Suprapubic skin (tissue), 4 donors: ENCODE data around the gene DENND2A. TPM values are rescaled to one million over a fixed set of nuclear protein-coding genes. Genes with fewer than 3 reads are reported as not detected.
A peak's percentile ranks its signal among the peaks of the same experiment; 100 is the strongest.
"Not testable (repeated sequence)": the region's sequence is repeated elsewhere in the genome, so short reads cannot be mapped to it uniquely, and the experiment has no call there.

Experiments used
- DNase-seq, 2 donors: peaks; one replicate each; pipeline ENCODE4 v3.0.0-alpha.2; 2019; ENCODE audit warnings: low spot score in 2 of 2
- H3K27ac ChIP-seq: fragments of 200-600 bp; sonication (generic); one replicate; pipeline ENCODE4 v1.5.1; 2019
- H3K27me3 ChIP-seq: fragments of 200-600 bp; sonication (generic); one replicate; pipeline ENCODE4 v1.5.1; 2019
- H3K36me3 ChIP-seq: fragments of 200-600 bp; sonication (generic); one replicate; pipeline ENCODE4 v1.5.1; 2019
- H3K4me1 ChIP-seq: fragments of 200-600 bp; sonication (generic); one replicate; pipeline ENCODE4 v1.5.1; 2019
- H3K4me3 ChIP-seq: fragments of 200-600 bp; sonication (generic); one replicate; pipeline ENCODE4 v1.5.1; 2019; ENCODE audit warnings: mild to moderate bottlenecking
- H3K9me3 ChIP-seq: fragments of 200-600 bp; sonication (generic); one replicate; pipeline ENCODE4 v1.5.1; 2019
- EP300 ChIP-seq: sonication (generic); formaldehyde crosslinking; IDR thresholded peaks from one replicate; pipeline ENCODE4 v1.6.1; 2017; ENCODE audit warnings: antibody characterized with exemption
- POLR2A ChIP-seq, 2 donors: fragments of 450-650 bp; IDR thresholded peaks; one replicate each; pipeline ENCODE4 v1.6.1; 2017; ENCODE audit warnings: antibody characterized with exemption in 2 of 2, mild to moderate bottlenecking in 2 of 2, moderate library complexity in 2 of 2
- POLR2AphosphoS5 ChIP-seq, 3 donors: sonication (generic); formaldehyde crosslinking; IDR thresholded peaks; one replicate each; pipeline ENCODE4 v1.6.1; 2017; ENCODE audit warnings: antibody characterized with exemption in 3 of 3
- WGBS: methylation state at CpG from one replicate; pipeline ENCODE4 v1.1.5; 2018; 5-methylcytosine and 5-hydroxymethylcytosine counted together
- total RNA-seq, 4 donors: library from RNA; depleted of rRNA; stranded (reverse); fragments of >200 nt; gene quantifications; one replicate each; pipeline ENCODE4 v1.1.0, GENCODE V29; 2016
- TF ChIP-seq, protein P1 (sequence below), 2 donors: fragments of 200-600 bp in 1 of 2; fragments of 450-650 bp in 1 of 2; sonication (generic) in 1 of 2; IDR thresholded peaks; one replicate each; pipeline ENCODE4 v1.5.1; 2016 to 2019; ENCODE audit warnings: antibody characterized with exemption in 2 of 2, mild to moderate bottlenecking in 1 of 2, moderate library complexity in 1 of 2

Gene DENND2A
- total RNA-seq, 4 donors from 2014 or later: 0.99 to 5.1 (median 2.2) TPM

GRCh38 chr7:140650367-140650766, 9.8 kb upstream of the DENND2A start:
- TF ChIP-seq EP300 (no peak), POLR2AphosphoS5 (IDR thresholded peaks at IDR 0.05) (no peak), POLR2A (IDR thresholded peaks at IDR 0.05) (no peak)
- TF ChIP-seq, protein P1, sequence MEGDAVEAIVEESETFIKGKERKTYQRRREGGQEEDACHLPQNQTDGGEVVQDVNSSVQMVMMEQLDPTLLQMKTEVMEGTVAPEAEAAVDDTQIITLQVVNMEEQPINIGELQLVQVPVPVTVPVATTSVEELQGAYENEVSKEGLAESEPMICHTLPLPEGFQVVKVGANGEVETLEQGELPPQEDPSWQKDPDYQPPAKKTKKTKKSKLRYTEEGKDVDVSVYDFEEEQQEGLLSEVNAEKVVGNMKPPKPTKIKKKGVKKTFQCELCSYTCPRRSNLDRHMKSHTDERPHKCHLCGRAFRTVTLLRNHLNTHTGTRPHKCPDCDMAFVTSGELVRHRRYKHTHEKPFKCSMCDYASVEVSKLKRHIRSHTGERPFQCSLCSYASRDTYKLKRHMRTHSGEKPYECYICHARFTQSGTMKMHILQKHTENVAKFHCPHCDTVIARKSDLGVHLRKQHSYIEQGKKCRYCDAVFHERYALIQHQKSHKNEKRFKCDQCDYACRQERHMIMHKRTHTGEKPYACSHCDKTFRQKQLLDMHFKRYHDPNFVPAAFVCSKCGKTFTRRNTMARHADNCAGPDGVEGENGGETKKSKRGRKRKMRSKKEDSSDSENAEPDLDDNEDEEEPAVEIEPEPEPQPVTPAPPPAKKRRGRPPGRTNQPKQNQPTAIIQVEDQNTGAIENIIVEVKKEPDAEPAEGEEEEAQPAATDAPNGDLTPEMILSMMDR (IDR thresholded peaks at IDR 0.05): no peak
- WGBS: 88% methylated on average over 12 of the region's 12 CpGs
- Histone ChIP-seq H3K9me3 (no peaks in the 10 kb centered on the region), H3K27me3 (no peaks in the 10 kb centered on the region), H3K36me3 (no peaks in the 10 kb centered on the region), H3K27ac (no peak overlapping the region), H3K4me1 (peaks cover 8% of the 10 kb centered on the region), H3K4me3 (no peak overlapping the region)
- DNase-seq: peak in 1 of 2 donors; percentile 27

DNA sequence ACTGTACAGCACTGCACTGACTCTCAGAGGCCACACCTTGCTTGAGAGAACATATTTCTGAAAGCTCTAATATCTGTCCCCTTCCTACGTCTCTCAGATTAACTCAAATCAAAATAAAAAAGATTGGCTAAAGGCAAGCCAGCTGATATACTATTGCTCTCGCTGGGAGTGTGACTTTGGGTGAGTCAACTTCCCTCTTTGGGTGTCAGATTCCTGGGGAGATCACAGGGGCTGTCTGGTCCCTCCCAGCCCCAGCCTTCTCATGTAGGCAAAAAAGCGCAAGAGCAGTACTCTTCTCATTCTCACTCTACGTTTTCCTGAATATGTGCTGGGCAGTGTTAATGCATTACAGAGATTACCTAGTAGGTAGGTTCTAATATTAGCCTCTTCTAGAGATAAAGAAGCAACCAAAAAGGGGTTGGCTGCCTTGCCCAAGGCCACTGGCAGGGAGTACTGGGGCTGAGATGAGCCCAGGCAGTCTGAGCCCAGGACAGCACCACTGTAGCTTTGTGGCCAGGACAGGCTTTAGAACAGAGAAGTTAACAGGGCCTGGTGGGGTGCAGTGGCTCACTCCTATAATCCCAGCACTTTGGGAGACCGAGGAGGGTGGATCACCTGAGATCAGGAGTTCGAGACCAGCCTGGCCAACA, 9.1 kb upstream of the DENND2A start:
- no peaks in the 10 kb centered on the region for H3K36me3 ChIP-seq
- DNase-seq: peak in 1 of 2 donors; percentile 26
- TF ChIP-seq POLR2AphosphoS5 (IDR thresholded peaks at IDR 0.05): no peak
- TF ChIP-seq, protein P1 (IDR thresholded peaks at IDR 0.05): no peak
- TF ChIP-seq POLR2A (IDR thresholded peaks at IDR 0.05): no peak
- no peak for TF ChIP-seq EP300
- H3K27me3 ChIP-seq: no peaks in the 10 kb centered on the region
- H3K9me3 ChIP-seq: no peaks in the 10 kb centered on the region
- H3K27ac ChIP-seq: no peak overlapping the region
- 78% methylated on average over 6 of the region's 6 CpGs for WGBS
- no peak overlapping the region for H3K4me3 ChIP-seq
- H3K4me1 ChIP-seq: peaks cover 8% of the 10 kb centered on the region

DNA sequence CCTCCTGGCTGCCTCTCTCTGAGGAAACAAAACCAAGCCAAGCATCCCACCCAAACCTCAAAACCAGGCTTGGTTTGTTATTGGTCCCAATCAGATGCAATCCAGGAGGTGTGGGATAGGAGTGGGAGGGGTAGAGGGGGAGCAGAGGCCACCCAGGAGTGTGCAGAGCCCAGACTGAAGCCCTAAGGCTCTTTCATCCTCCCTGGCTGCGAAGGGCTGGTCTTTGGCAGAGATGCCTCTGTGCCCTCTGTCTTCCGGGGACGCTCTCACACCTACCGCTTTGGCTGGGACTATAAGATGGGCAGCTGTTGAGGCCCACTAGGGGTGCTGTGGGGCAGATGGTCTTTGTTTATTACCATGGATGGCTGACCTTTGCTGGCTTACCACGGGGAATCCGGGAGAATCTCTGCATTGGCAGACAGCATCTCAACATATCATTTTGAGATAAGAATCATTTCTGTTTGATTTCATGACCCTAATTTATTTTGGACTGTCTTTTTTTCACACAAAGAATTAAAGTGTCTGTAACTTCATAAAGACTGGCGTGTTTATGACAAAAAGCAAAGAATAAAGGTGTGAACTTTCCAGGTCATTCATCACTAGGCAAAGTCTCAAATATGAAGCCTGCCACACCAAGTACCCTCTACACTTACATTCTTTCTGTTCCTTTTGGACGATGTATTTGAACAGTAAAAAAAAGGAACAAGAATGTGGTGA, 6.5 kb upstream of the DENND2A start:
- H3K4me1 ChIP-seq: no peaks in the 10 kb centered on the region
- WGBS: 29% methylated on average over 5 of the region's 8 CpGs
- peak; percentile 54 to 73 for DNase-seq
- no peaks in the 10 kb centered on the region for H3K36me3 ChIP-seq
- no peaks in the 10 kb centered on the region for H3K9me3 ChIP-seq
- H3K4me3 ChIP-seq: no peak overlapping the region
- H3K27ac ChIP-seq: no peak overlapping the region
- no peaks in the 10 kb centered on the region for H3K27me3 ChIP-seq
- TF ChIP-seq, protein P1 (IDR thresholded peaks at IDR 0.05): peak in 1 of 2 donors; percentile 44
- TF ChIP-seq POLR2AphosphoS5 (IDR thresholded peaks at IDR 0.05): no peak
- TF ChIP-seq EP300: no peak
- no peak for TF ChIP-seq POLR2A (IDR thresholded peaks at IDR 0.05)

DNA sequence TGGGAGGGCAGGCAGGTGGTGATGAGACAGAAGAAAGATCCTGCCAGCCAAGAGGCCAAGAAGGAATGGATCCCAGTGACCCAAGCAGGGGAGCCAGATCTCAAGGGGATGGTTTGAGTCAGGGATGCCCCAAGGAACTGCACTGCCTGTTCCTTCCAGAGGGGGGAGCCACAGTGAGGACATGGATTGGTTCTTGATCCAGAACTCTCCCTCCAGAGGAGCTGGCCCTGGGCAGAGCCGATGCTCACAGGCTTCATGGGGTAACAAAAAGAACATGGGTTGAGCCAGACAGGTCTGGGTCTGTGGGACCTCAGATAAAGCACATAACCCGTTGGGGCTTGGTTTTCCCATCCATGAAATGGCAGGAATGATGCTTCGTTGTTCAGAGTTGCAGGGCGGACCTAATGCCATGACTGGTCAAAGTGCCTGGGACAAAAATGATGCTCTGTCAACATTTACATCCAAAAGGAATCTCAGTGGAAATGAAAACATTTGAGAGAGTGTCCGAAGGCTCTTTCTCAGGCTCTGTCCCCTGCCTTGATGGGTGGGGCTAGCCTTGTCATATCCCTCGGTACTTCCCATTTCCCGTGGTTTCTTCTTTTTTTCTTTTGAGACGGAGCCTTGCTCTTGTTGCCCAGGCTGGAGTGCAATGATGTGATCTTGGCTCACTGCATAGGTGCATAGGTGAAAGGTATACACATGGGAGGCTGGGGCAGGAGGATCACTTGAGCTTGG, 4.7 kb upstream of the DENND2A start:
- H3K9me3 ChIP-seq: no peaks in the 10 kb centered on the region
- H3K36me3 ChIP-seq: no peaks in the 10 kb centered on the region
- no peak overlapping the region for H3K27ac ChIP-seq
- H3K27me3 ChIP-seq: peaks cover 13% of the 10 kb centered on the region
- no peak overlapping the region for H3K4me3 ChIP-seq
- peak; percentile 36 to 62 for DNase-seq
- TF ChIP-seq POLR2A (IDR thresholded peaks at IDR 0.05) (no peak), POLR2AphosphoS5 (IDR thresholded peaks at IDR 0.05) (no peak), EP300 (no peak)
- TF ChIP-seq, protein P1 (IDR thresholded peaks at IDR 0.05): no peak
- H3K4me1 ChIP-seq: peaks cover 5% of the 10 kb centered on the region
- WGBS: 73% methylated on average over 7 of the region's 8 CpGs

GRCh38 chr7:140644761-140645160, 4.1 kb upstream of the DENND2A start:
- WGBS: 81% methylated on average over 9 of the region's 13 CpGs
- not testable (repeated sequence) for H3K4me3 ChIP-seq, H3K36me3 ChIP-seq, H3K9me3 ChIP-seq, H3K27ac ChIP-seq
- DNase-seq: peak; percentile 46 to 61
- peaks cover 18% of the 10 kb centered on the region for H3K27me3 ChIP-seq
- peaks cover 10% of the 10 kb centered on the region for H3K4me1 ChIP-seq
